ENCODE measurements around the gene ZNF652. TPM values are rescaled to one million over a fixed set of nuclear protein-coding genes. Genes with fewer than 3 reads are reported as not detected.

The ZNF652 gene
- total and polyA plus RNA-seq, 2 of the 4 experiments (the other 2 are of a cell fraction): 3.6 to 8.8 TPM

DNA sequence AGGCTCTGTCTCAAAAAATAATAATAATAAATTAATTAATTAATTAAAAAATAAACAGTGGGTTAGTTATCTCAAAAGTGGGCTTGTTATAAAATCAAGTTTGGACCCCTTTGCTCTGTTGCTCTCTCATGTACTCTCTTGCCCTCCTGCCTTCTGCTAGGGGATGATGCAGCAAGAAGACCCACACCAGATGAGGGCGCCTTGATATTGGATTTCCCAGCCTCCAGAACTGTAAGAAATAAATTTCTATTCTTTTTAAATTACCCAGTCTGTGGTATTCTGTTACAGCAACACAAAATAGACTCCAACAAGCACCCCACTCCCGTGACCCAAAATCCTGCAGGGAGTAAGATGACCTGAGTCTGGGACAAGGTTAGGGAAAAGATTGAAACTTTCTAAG is 2.1 kb upstream of the ZNF652 start:
- Histone ChIP-seq H3K9ac (ENCODE audit: low read depth, low read length) (no peak overlapping the region), H3K4me2 (ENCODE audit: low read depth, low read length) (no peak overlapping the region), H3K4me1 (ENCODE audit: control insufficient read depth, insufficient read depth, low read length) (peaks cover 4% of the 10 kb centered on the region; the same call in 1 of the 2 replicates), H2BK15ac (ENCODE audit: low read depth, low read length) (no peak overlapping the region), H4K8ac (ENCODE audit: low read depth in 2 of 2, low read length in 2 of 2) (no peak overlapping the region), H3K9me1 (ENCODE audit: insufficient read depth, low read length) (peaks cover 5% of the 10 kb centered on the region; the same call in 1 of the 2 replicates), H3K4me3 (ENCODE audit: insufficient read depth, low read depth, low read length) (no peak overlapping the region), H3K56ac (ENCODE audit: extremely low read depth, insufficient read depth, low read length) (no peak overlapping the region), H4K20me1 (ENCODE audit: insufficient read depth, low read length) (peaks cover 21% of the 10 kb centered on the region), H2BK20ac (ENCODE audit: low read depth, low read length) (no peak overlapping the region), H4K91ac (ENCODE audit: insufficient read depth, low read depth, low read length) (no peak overlapping the region), H3K23ac (ENCODE audit: low read depth, low read length) (no peak overlapping the region), H2BK120ac (ENCODE audit: low read depth, low read length) (no peak overlapping the region), H2AK5ac (ENCODE audit: low read depth, low read length) (no peak overlapping the region), H3K79me1 (ENCODE audit: low read depth in 1 of 2, low read length in 2 of 2) (peaks cover 14 to 23% of the 10 kb centered on the region in 2 experiments), H2BK5ac (ENCODE audit: low read depth, low read length, poor library complexity, severe bottlenecking) (no peak overlapping the region), H2AK9ac (replicated peaks; ENCODE audit: low read depth, low read length, poor library complexity) (no peak overlapping the region), H3K18ac (ENCODE audit: low read depth, low read length) (no peak overlapping the region), H3K4ac (ENCODE audit: low read depth, low read length) (no peak overlapping the region), H4K5ac (ENCODE audit: low read depth, low read length) (no peak overlapping the region), H3K9me3 (ENCODE audit: control insufficient read depth, insufficient read depth, low read length) (no peaks in the 10 kb centered on the region), H2AFZ (replicated peaks; ENCODE audit: low read length, poor library complexity) (no peak overlapping the region), H3K27me3 (ENCODE audit: control insufficient read depth, insufficient read depth, low read length) (no peaks in the 10 kb centered on the region), H3K36me3 (ENCODE audit: control insufficient read depth, insufficient read depth, low read length) (no peaks in the 10 kb centered on the region), H3K14ac (replicated peaks; ENCODE audit: low read depth, low read length) (no peak overlapping the region), H3K27ac (ENCODE audit: insufficient read depth, low read length) (no peak overlapping the region)
- WGBS, 2 experiments (ENCODE audit: extremely low coverage in 2 of 2, insufficient read length in 1 of 2): no CpG with 5 or more reads among the region's 2 CpGs
- in situ Hi-C loops (cut with MboI; ENCODE audit: low sequenced_read_pairs): no loop called here
- DNase-seq (no peak), ATAC-seq (ENCODE audit: low read depth) (no peak)
- dilution Hi-C loops (cut with HindIII; ENCODE audit: low sequenced_read_pairs, unreplicated experiment): no loop called here
- BruUV-seq (replicated peaks): no TSS peak
- intact Hi-C loops (cut with micrococcal nuclease): loop anchor here (5.0 kb wide), 1 partner anchor 33 kb away; no protein-coding TSS in a partner anchor
- TF ChIP-seq POLR2A (IDR thresholded peaks at IDR 0.05; ENCODE audit: low read depth, low read length) (no peak), BHLHE40 (IDR thresholded peaks at IDR 0.05; ENCODE audit: low read depth, low read length) (no peak), RCOR1 (IDR thresholded peaks at IDR 0.05; ENCODE audit: insufficient replicate concordance, low read length) (no peak), MAFK (IDR thresholded peaks at IDR 0.05; ENCODE audit: low read depth, low read length) (no peak), NFE2L2 (IDR thresholded peaks at IDR 0.05; ENCODE audit: low read depth, low read length) (no peak), FOS (IDR thresholded peaks at IDR 0.05; ENCODE audit: low read depth, low read length) (no peak), MAZ (IDR thresholded peaks at IDR 0.05; ENCODE audit: borderline replicate concordance, low read depth, low read length) (no peak), CEBPB (IDR thresholded peaks at IDR 0.05; ENCODE audit: low read depth, low read length) (no peak), SMC3 (IDR thresholded peaks at IDR 0.05; ENCODE audit: low read depth, low read length) (no peak), RFX5 (IDR thresholded peaks at IDR 0.05; ENCODE audit: low read depth, low read length) (no peak), CHD1 (IDR thresholded peaks at IDR 0.05; ENCODE audit: low read depth, low read length) (no peak), RAD21 (IDR thresholded peaks at IDR 0.05; ENCODE audit: low read length) (no peak), MXI1 (IDR thresholded peaks at IDR 0.05; ENCODE audit: borderline replicate concordance, low read depth, low read length) (no peak)
- TF ChIP-seq, protein P1, sequence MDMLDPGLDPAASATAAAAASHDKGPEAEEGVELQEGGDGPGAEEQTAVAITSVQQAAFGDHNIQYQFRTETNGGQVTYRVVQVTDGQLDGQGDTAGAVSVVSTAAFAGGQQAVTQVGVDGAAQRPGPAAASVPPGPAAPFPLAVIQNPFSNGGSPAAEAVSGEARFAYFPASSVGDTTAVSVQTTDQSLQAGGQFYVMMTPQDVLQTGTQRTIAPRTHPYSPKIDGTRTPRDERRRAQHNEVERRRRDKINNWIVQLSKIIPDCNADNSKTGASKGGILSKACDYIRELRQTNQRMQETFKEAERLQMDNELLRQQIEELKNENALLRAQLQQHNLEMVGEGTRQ (IDR thresholded peaks at IDR 0.05; ENCODE audit: low read depth, low read length): no peak
- TF ChIP-seq, protein P2, sequence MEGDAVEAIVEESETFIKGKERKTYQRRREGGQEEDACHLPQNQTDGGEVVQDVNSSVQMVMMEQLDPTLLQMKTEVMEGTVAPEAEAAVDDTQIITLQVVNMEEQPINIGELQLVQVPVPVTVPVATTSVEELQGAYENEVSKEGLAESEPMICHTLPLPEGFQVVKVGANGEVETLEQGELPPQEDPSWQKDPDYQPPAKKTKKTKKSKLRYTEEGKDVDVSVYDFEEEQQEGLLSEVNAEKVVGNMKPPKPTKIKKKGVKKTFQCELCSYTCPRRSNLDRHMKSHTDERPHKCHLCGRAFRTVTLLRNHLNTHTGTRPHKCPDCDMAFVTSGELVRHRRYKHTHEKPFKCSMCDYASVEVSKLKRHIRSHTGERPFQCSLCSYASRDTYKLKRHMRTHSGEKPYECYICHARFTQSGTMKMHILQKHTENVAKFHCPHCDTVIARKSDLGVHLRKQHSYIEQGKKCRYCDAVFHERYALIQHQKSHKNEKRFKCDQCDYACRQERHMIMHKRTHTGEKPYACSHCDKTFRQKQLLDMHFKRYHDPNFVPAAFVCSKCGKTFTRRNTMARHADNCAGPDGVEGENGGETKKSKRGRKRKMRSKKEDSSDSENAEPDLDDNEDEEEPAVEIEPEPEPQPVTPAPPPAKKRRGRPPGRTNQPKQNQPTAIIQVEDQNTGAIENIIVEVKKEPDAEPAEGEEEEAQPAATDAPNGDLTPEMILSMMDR (conservative IDR thresholded peaks at IDR 0.05; ENCODE audit: low read depth, low read length): no peak
- TF ChIP-seq, protein P3, sequence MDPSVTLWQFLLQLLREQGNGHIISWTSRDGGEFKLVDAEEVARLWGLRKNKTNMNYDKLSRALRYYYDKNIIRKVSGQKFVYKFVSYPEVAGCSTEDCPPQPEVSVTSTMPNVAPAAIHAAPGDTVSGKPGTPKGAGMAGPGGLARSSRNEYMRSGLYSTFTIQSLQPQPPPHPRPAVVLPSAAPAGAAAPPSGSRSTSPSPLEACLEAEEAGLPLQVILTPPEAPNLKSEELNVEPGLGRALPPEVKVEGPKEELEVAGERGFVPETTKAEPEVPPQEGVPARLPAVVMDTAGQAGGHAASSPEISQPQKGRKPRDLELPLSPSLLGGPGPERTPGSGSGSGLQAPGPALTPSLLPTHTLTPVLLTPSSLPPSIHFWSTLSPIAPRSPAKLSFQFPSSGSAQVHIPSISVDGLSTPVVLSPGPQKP (IDR thresholded peaks at IDR 0.05; ENCODE audit: borderline replicate concordance, low read depth, low read length): no peak
- ChIA-PET POLR2A (ENCODE audit: unreplicated experiment) (no interaction called here), CTCF (no interaction called here)

Data from IMR-90 (cell line).